ENCODE results near the gene WNT5A. TPM values are rescaled to one million over a fixed set of nuclear protein-coding genes. Genes with fewer than 3 reads are reported as not detected.

Gene WNT5A
- polyA plus RNA-seq, 2 donors = 9.1 to 11.1 TPM

DNA sequence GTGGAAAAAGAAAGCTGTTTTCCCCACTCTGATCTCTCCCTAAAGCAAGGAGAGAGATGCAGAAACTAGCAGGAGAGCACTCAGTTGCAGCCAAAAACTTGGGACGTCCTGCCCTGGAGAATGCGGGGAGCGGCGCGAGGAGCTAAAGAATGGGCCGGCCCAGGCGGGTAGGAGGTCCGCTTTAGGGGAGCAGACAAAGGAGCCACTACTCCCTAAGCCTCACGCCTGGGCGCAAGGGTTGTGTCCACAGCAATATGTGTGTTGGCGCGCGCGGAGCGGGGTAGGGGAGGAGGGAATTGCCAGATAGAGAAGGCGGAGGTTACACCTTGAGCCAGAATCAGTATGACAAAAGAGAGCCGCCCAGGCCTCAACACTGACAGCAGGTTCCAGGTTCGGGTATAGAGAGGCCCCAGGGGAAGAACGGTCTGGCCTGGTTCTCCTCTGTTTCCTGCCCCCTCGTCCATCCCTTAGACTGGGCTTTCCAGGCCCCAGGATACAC, 2.9 kb downstream of the WNT5A start:
- Histone ChIP-seq H3K4me3 (ENCODE audit: low read depth in 1 of 2, low read length in 2 of 2) (peak overlapping the region; percentile 54 to 67), H3K27ac (ENCODE audit: low read depth in 2 of 2, low read length in 1 of 2) (peak overlapping the region in 1 of 2 donors; percentile 66)

DNA sequence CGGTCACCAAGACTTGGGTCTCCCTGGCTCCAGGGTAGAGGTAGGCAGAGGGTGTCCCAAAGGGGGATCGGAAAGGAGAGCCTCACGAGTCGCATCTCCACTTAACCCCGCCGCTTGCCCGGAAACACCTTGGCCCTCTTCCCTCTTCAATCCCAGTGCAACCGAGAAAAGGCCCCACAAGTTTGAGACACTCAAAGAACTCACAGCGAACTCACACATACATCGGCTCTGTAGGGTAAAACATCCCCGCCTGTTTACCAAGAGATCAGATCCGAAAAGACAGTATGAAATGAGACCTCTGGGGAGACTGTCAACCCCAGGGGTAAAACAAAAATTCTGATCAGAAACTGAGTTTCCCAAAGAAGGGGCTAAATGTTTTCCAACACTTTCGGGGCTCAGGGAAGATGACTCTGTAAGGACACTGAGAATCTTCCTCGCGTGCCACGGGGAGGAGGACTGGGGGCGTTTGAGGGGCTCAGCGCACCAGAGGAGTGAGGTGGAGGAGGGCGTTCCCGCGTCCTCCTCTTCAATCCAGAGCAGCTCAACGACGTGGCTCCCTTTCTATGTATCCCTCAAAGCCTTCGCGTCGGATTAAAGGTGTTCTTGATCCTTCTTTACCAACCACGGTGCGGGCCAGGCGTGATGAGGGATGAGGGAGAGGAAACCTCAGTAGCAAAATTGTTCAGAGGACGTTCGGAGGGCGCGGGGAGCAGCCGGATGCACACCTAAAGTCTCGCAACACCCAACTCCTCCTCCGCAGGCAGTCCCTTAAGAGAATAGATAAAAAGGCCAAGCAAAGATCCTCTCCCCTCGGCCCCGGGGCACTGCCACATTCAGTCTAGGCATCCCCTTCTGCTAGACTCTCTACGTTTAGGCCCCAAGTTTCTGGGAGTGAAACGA, 3.7 kb downstream of the WNT5A start:
- no peaks in the 10 kb centered on the region for H3K27me3 ChIP-seq (ENCODE audit: control insufficient read depth in 1 of 2, insufficient read depth in 2 of 2, low read length in 2 of 2)
- WGBS, 2 donors = 32 to 46% methylated on average over 40 of the region's 40 CpGs
- H3K4me3 ChIP-seq (ENCODE audit: low read depth in 1 of 2, low read length in 2 of 2) = peak overlapping the region; percentile 14 to 67
- no peaks in the 10 kb centered on the region for H3K36me3 ChIP-seq (ENCODE audit: control insufficient read depth in 2 of 2, insufficient read depth in 2 of 2, low read length in 1 of 2)
- H3K4me1 ChIP-seq (ENCODE audit: control insufficient read depth in 2 of 2, insufficient read depth in 2 of 2, low read length in 1 of 2) = peaks cover 5 to 12% of the 10 kb centered on the region in 2 donors
- peak overlapping the region in 1 of 2 donors; percentile 18 for H3K27ac ChIP-seq (ENCODE audit: low read depth in 2 of 2, low read length in 1 of 2)
- no peaks in the 10 kb centered on the region for H3K9me3 ChIP-seq (ENCODE audit: control insufficient read depth in 2 of 2, insufficient read depth in 1 of 2, low read depth in 1 of 2, low read length in 1 of 2)

More for the DNA sequence above, 2.9 kb downstream of the WNT5A start:
- Histone ChIP-seq H3K36me3 (ENCODE audit: control insufficient read depth in 2 of 2, insufficient read depth in 2 of 2, low read length in 1 of 2) (no peaks in the 10 kb centered on the region), H3K4me1 (ENCODE audit: control insufficient read depth in 2 of 2, insufficient read depth in 2 of 2, low read length in 1 of 2) (peaks cover 6 to 19% of the 10 kb centered on the region in 2 donors), H3K9me3 (ENCODE audit: control insufficient read depth in 2 of 2, insufficient read depth in 1 of 2, low read depth in 1 of 2, low read length in 1 of 2) (no peaks in the 10 kb centered on the region), H3K27me3 (ENCODE audit: control insufficient read depth in 1 of 2, insufficient read depth in 2 of 2, low read length in 2 of 2) (no peaks in the 10 kb centered on the region)
- 36 to 48% methylated on average over 20 of the region's 20 CpGs for WGBS, 2 donors

- WGBS, 2 donors = 14 to 23% methylated on average over 38 of the region's 38 CpGs
- Histone ChIP-seq H3K4me1 (ENCODE audit: control insufficient read depth in 2 of 2, insufficient read depth in 2 of 2, low read length in 1 of 2) (peaks cover 5 to 12% of the 10 kb centered on the region in 2 donors), H3K4me3 (ENCODE audit: low read depth in 1 of 2, low read length in 2 of 2) (peak overlapping the region; percentile 14 to 48), H3K9me3 (ENCODE audit: control insufficient read depth in 2 of 2, insufficient read depth in 1 of 2, low read depth in 1 of 2, low read length in 1 of 2) (no peaks in the 10 kb centered on the region), H3K27me3 (ENCODE audit: control insufficient read depth in 1 of 2, insufficient read depth in 2 of 2, low read length in 2 of 2) (no peaks in the 10 kb centered on the region), H3K27ac (ENCODE audit: low read depth in 2 of 2, low read length in 1 of 2) (peak overlapping the region in 1 of 2 donors; percentile 51), H3K36me3 (ENCODE audit: control insufficient read depth in 2 of 2, insufficient read depth in 2 of 2, low read length in 1 of 2) (no peaks in the 10 kb centered on the region)
These were observed 4.5 kb downstream of the WNT5A start for GRCh38 chr3:55482496-55483195.

GRCh38 chr3:55481744-55482495, 5.2 kb downstream of the WNT5A start:
- H3K27ac ChIP-seq (ENCODE audit: low read depth in 2 of 2, low read length in 1 of 2) = peak overlapping the region in 1 of 2 donors; percentile 51
- 9 to 18% methylated on average over 37 of the region's 37 CpGs for WGBS, 2 donors
- no peaks in the 10 kb centered on the region for H3K27me3 ChIP-seq (ENCODE audit: control insufficient read depth in 1 of 2, insufficient read depth in 2 of 2, low read length in 2 of 2)

DNA sequence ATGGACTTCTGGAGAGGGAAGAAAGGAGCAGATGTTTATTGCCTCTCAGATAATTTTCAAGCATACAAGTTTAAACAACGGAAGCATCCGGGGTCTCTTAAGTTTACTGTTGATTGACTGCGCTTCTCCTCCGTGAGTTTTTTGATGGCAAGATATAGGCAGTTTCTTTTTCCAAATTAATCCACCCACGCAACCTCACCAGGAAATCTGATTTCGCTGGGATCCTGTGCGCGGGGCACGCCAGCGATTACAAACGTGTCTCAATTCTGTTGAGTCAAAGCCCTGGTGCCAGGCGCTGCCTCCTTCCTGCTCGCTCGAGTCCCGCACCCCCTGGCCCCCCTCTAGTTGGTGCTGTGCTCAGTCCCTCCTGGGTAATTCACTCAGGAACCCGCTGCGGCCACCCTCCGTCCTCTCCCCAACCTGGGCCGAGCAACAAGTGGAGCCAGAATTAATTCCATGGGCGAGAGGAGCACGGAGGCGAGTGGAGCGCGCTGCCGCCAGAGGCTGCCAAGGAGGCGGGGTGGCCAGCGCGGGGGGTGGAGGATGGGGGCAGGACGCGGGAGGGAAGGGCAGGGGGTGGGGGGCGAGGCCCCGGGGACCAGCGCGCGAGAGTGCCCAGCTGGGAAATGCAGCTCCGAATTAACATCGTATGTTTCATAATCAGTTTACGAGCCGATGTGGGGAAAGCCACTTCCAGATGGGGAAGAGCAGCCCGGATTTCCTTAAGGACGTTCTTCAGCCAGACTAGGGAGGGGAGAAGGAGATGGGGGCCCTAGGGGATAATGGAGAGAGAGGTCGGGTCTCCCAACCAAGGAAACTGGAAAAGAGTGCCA, 6.0 kb downstream of the WNT5A start:
- Histone ChIP-seq H3K4me1 (ENCODE audit: control insufficient read depth in 2 of 2, insufficient read depth in 2 of 2, low read length in 1 of 2) (peaks cover 5 to 12% of the 10 kb centered on the region in 2 donors), H3K36me3 (ENCODE audit: control insufficient read depth in 2 of 2, insufficient read depth in 2 of 2, low read length in 1 of 2) (no peaks in the 10 kb centered on the region), H3K9me3 (ENCODE audit: control insufficient read depth in 2 of 2, insufficient read depth in 1 of 2, low read depth in 1 of 2, low read length in 1 of 2) (no peaks in the 10 kb centered on the region), H3K27me3 (ENCODE audit: control insufficient read depth in 1 of 2, insufficient read depth in 2 of 2, low read length in 2 of 2) (no peaks in the 10 kb centered on the region), H3K27ac (ENCODE audit: low read depth in 2 of 2, low read length in 1 of 2) (peak overlapping the region; percentile 14 to 51), H3K4me3 (ENCODE audit: low read depth in 1 of 2, low read length in 2 of 2) (peak overlapping the region; percentile 33 to 48)
- 6 to 8% methylated on average over 38 to 42 of the region's 42 CpGs for WGBS, 2 donors

More at GRCh38 chr3:55481744-55482495, 5.2 kb downstream of the WNT5A start:
- H3K36me3 ChIP-seq (ENCODE audit: control insufficient read depth in 2 of 2, insufficient read depth in 2 of 2, low read length in 1 of 2) = no peaks in the 10 kb centered on the region
- no peaks in the 10 kb centered on the region for H3K9me3 ChIP-seq (ENCODE audit: control insufficient read depth in 2 of 2, insufficient read depth in 1 of 2, low read depth in 1 of 2, low read length in 1 of 2)
- H3K4me3 ChIP-seq (ENCODE audit: low read depth in 1 of 2, low read length in 2 of 2) = peak overlapping the region; percentile 26 to 48
- peaks cover 5 to 12% of the 10 kb centered on the region in 2 donors for H3K4me1 ChIP-seq (ENCODE audit: control insufficient read depth in 2 of 2, insufficient read depth in 2 of 2, low read length in 1 of 2)

DNA sequence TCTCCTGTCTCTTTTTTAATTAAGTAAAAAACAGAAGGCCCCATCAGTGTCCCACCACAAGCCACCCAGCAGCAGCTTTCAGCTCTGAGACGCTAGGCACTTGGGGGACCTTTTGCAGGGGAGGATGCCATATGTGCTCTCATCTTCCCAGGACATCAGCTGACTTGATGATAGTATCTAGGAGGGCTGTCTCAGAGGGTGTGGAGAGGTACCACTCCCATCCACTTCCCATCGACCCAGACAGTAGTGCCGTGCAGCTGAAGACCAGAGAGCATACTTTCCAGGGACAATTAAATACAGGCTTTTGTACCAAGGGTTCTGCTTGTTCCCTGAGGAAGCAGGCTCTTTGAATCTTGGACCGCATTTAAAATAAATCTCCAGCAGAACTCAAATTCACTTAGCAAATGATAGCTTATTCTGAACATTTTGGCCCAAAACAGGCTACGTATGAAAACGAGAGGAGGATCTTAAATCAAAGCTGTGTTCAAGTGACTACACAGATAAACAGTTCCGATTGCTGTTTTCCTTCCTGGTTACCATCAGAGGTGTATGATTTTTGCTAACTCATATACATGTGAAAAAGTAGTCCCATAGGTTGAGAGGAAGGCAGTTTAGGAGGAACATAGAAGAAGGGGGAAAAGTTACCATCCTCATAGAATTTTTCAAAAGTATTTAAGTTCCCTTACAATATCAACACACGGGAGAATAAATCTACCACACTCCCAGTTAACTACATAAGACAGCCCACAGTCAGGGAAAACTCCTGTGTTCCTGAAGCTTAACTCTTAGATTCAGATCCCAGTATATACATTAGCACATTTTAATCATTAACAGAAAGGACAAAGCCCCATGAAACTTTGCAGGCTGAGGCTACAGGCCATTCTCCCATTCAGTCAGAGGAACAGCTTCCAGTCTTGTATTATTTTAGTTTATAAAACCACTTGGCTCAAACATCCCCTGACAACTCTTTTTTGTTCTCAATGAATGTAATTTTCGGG, 9.5 kb downstream of the WNT5A start:
- 62 to 65% methylated on average over 9 of the region's 9 CpGs for WGBS, 2 donors
- no peaks in the 10 kb centered on the region for H3K27me3 ChIP-seq (ENCODE audit: control insufficient read depth in 1 of 2, insufficient read depth in 2 of 2, low read length in 2 of 2)
- H3K36me3 ChIP-seq (ENCODE audit: control insufficient read depth in 2 of 2, insufficient read depth in 2 of 2, low read length in 1 of 2) = peaks cover 0 to 7% of the 10 kb centered on the region in 2 donors
- no peaks in the 10 kb centered on the region for H3K9me3 ChIP-seq (ENCODE audit: control insufficient read depth in 2 of 2, insufficient read depth in 1 of 2, low read depth in 1 of 2, low read length in 1 of 2)
- H3K4me3 ChIP-seq (ENCODE audit: low read depth in 1 of 2, low read length in 2 of 2) = no peak overlapping the region
- H3K27ac ChIP-seq (ENCODE audit: low read depth in 2 of 2, low read length in 1 of 2) = no peak overlapping the region
- peaks cover 4 to 7% of the 10 kb centered on the region in 2 donors for H3K4me1 ChIP-seq (ENCODE audit: control insufficient read depth in 2 of 2, insufficient read depth in 2 of 2, low read length in 1 of 2)

- H3K4me1 ChIP-seq (ENCODE audit: control insufficient read depth in 2 of 2, insufficient read depth in 2 of 2, low read length in 1 of 2) = peaks cover 0 to under 1% of the 10 kb centered on the region in 2 donors
- no peak overlapping the region for H3K27ac ChIP-seq (ENCODE audit: low read depth in 2 of 2, low read length in 1 of 2)
- WGBS, 2 donors = 57 to 68% methylated on average over 3 of the region's 3 CpGs
- no peak overlapping the region for H3K4me3 ChIP-seq (ENCODE audit: low read depth in 1 of 2, low read length in 2 of 2)
- H3K36me3 ChIP-seq (ENCODE audit: control insufficient read depth in 2 of 2, insufficient read depth in 2 of 2, low read length in 1 of 2) = peaks cover 0 to 7% of the 10 kb centered on the region in 2 donors
- no peaks in the 10 kb centered on the region for H3K9me3 ChIP-seq (ENCODE audit: control insufficient read depth in 2 of 2, insufficient read depth in 1 of 2, low read depth in 1 of 2, low read length in 1 of 2)
- H3K27me3 ChIP-seq (ENCODE audit: control insufficient read depth in 1 of 2, insufficient read depth in 2 of 2, low read length in 2 of 2) = no peaks in the 10 kb centered on the region
These were observed 10.6 kb downstream of the WNT5A start for GRCh38 chr3:55476515-55476914.

- Histone ChIP-seq H3K27me3 (ENCODE audit: control insufficient read depth in 1 of 2, insufficient read depth in 2 of 2, low read length in 2 of 2) (no peaks in the 10 kb centered on the region), H3K27ac (ENCODE audit: low read depth in 2 of 2, low read length in 1 of 2) (no peak overlapping the region), H3K4me1 (ENCODE audit: control insufficient read depth in 2 of 2, insufficient read depth in 2 of 2, low read length in 1 of 2) (no peaks in the 10 kb centered on the region), H3K9me3 (ENCODE audit: control insufficient read depth in 2 of 2, insufficient read depth in 1 of 2, low read depth in 1 of 2, low read length in 1 of 2) (no peaks in the 10 kb centered on the region), H3K4me3 (ENCODE audit: low read depth in 1 of 2, low read length in 2 of 2) (no peak overlapping the region), H3K36me3 (ENCODE audit: control insufficient read depth in 2 of 2, insufficient read depth in 2 of 2, low read length in 1 of 2) (peaks cover 0 to 12% of the 10 kb centered on the region in 2 donors)
- WGBS, 2 donors = 74 to 87% methylated on average over 32 to 44 of the region's 44 CpGs
These were observed 12.9 kb downstream of the WNT5A start for GRCh38 chr3:55474213-55474632.
